ENCODE results near the gene NLGN1.

Gene NLGN1

GRCh38 chr3:174100744-174101143, 703.2 kb downstream of the NLGN1 start:
- no peak overlapping the region for H3K27ac ChIP-seq
- no peak for TF ChIP-seq CTCF (IDR thresholded peaks at IDR 0.05)
- no peak for TF ChIP-seq ZFX (IDR thresholded peaks at IDR 0.05; ENCODE audit: borderline replicate concordance)

GRCh38 chr3:174101244-174101643, 703.7 kb downstream of the NLGN1 start:
- H3K27ac ChIP-seq = no peak overlapping the region
- TF ChIP-seq ZFX (IDR thresholded peaks at IDR 0.05; ENCODE audit: borderline replicate concordance) (no peak), CTCF (IDR thresholded peaks at IDR 0.05) (no peak)

GRCh38 chr3:174102274-174102673, 704.7 kb downstream of the NLGN1 start:
- H3K27ac ChIP-seq = no peak overlapping the region
- TF ChIP-seq CTCF (IDR thresholded peaks at IDR 0.05) = no peak
- no peak for TF ChIP-seq ZFX (IDR thresholded peaks at IDR 0.05; ENCODE audit: borderline replicate concordance)

GRCh38 chr3:174102866-174103265, 705.3 kb downstream of the NLGN1 start:
- TF ChIP-seq CTCF (IDR thresholded peaks at IDR 0.05) = no peak
- TF ChIP-seq ZFX (IDR thresholded peaks at IDR 0.05; ENCODE audit: borderline replicate concordance) = no peak
- H3K27ac ChIP-seq = no peak overlapping the region

GRCh38 chr3:174110761-174111160, 713.2 kb downstream of the NLGN1 start:
- no peak overlapping the region for H3K27ac ChIP-seq
- TF ChIP-seq CTCF (IDR thresholded peaks at IDR 0.05) = no peak
- no peak for TF ChIP-seq ZFX (IDR thresholded peaks at IDR 0.05; ENCODE audit: borderline replicate concordance)

GRCh38 chr3:174111776-174112175, 714.2 kb downstream of the NLGN1 start:
- H3K27ac ChIP-seq = no peak overlapping the region
- no peak for TF ChIP-seq ZFX (IDR thresholded peaks at IDR 0.05; ENCODE audit: borderline replicate concordance)
- TF ChIP-seq CTCF (IDR thresholded peaks at IDR 0.05) = no peak

- no peak overlapping the region for H3K27ac ChIP-seq
- TF ChIP-seq CTCF (IDR thresholded peaks at IDR 0.05) = no peak
- no peak for TF ChIP-seq ZFX (IDR thresholded peaks at IDR 0.05; ENCODE audit: borderline replicate concordance)
Observed at GRCh38 chr3:174116421-174116820, 718.9 kb downstream of the NLGN1 start.
